Neural progenitor cell (in vitro differentiated cells): Measurements from ENCODE around the gene POLDIP2. TPM values are rescaled to one million over a fixed set of nuclear protein-coding genes. Genes with fewer than 3 reads are reported as not detected.

Source experiments
- DNase-seq: peaks from one replicate; pipeline ENCODE4 v3.0.0-alpha.2; 2016; ENCODE audit warnings: low spot score
- H2AFZ ChIP-seq: fragments of 200-600 bp; sonication (generic); replicated peaks from 2 replicates; pipeline ENCODE4 v1.6.1; 2016; ENCODE audit warnings: antibody characterized with exemption
- H3F3A ChIP-seq: fragments of 200-600 bp; sonication (generic); 2 replicates; pipeline ENCODE4 v1.6.1; 2016; ENCODE audit warnings: antibody characterized with exemption, low read depth
- H3K27ac ChIP-seq: fragments of 200-600 bp; sonication (generic); 2 replicates; pipeline ENCODE4 v1.5.1; 2016; ENCODE audit warnings: mild to moderate bottlenecking
- H3K27me3 ChIP-seq: fragments of 200-600 bp; sonication (generic); 2 replicates; pipeline ENCODE4 v1.6.1; 2016; ENCODE audit warnings: mild to moderate bottlenecking, moderate library complexity
- H3K36me3 ChIP-seq: fragments of 200-600 bp; sonication (generic); 2 replicates; pipeline ENCODE4 v1.5.1; 2016
- H3K4me1 ChIP-seq: fragments of 200-600 bp; sonication (generic); 2 replicates; pipeline ENCODE4 v1.6.1; 2016; ENCODE audit warnings: mixed run types
- H3K4me2 ChIP-seq: fragments of 200-600 bp; sonication (generic); 2 replicates; pipeline ENCODE4 v1.6.1; 2016
- H3K4me3 ChIP-seq: fragments of 200-600 bp; sonication (generic); 2 replicates; pipeline ENCODE4 v1.5.1; 2016
- H3K79me2 ChIP-seq: fragments of 200-600 bp; sonication (generic); 2 replicates; pipeline ENCODE4 v1.6.1; 2016; ENCODE audit warnings: low read depth
- H3K9ac ChIP-seq: fragments of 200-600 bp; sonication (generic); 2 replicates; pipeline ENCODE4 v1.6.1; 2016
- H3K9me3 ChIP-seq: fragments of 200-600 bp; sonication (generic); 2 replicates; pipeline ENCODE4 v1.5.1; 2016; ENCODE audit warnings: low read depth
- H4K20me1 ChIP-seq: fragments of 200-600 bp; sonication (generic); 2 replicates; pipeline ENCODE4 v1.6.1; 2016; ENCODE audit warnings: low read depth
- H3K27ac Mint-ChIP-seq: 3 replicates; pipeline ENCODE4 v1.8.0; 2021; ENCODE audit warnings: mixed read lengths
- H3K27me3 Mint-ChIP-seq: 2 replicates; pipeline ENCODE4 v1.8.0; 2022; ENCODE audit warnings: low read depth, mild to moderate bottlenecking, inconsistent platforms, moderate library complexity, mixed read lengths; ENCODE audit not compliant: insufficient read depth
- H3K36me3 Mint-ChIP-seq: 3 replicates; pipeline ENCODE4 v1.8.0; 2021; ENCODE audit warnings: mixed read lengths
- H3K4me1 Mint-ChIP-seq: 3 replicates; pipeline ENCODE4 v1.8.0; 2021; ENCODE audit warnings: mixed read lengths
- H3K4me3 Mint-ChIP-seq: 3 replicates; pipeline ENCODE4 v1.8.0; 2021; ENCODE audit warnings: mild to moderate bottlenecking, moderate library complexity, mixed read lengths
- H3K9me3 Mint-ChIP-seq: 3 replicates; pipeline ENCODE4 v1.8.0; 2020; ENCODE audit warnings: mixed read lengths
- EZH2 ChIP-seq: fragments of 200-600 bp; sonication (generic); IDR thresholded peaks from 2 replicates; pipeline ENCODE4 v1.6.1; 2017; ENCODE audit warnings: antibody characterized with exemption, mild to moderate bottlenecking, moderate library complexity
- EZH2phosphoT487 ChIP-seq: fragments of 200-600 bp; sonication (generic); IDR thresholded peaks from 2 replicates; pipeline ENCODE4 v1.6.1; 2017; ENCODE audit warnings: antibody characterized with exemption
- total RNA-seq: library from RNA; depleted of rRNA; stranded (reverse); fragments of >200 nt; gene quantifications from 2 replicates; pipeline ENCODE4 v1.2.3, GENCODE V29; 2015; ENCODE audit warnings: low replicate concordance
- TF ChIP-seq, protein P1 (sequence below): fragments of 200-600 bp; sonication (generic); IDR thresholded peaks from 2 replicates; pipeline ENCODE4 v1.5.1; 2017; ENCODE audit warnings: antibody characterized with exemption, mild to moderate bottlenecking

Gene POLDIP2
- total RNA-seq, 1 donor from 2014 or later = 44.6 TPM

GRCh38 chr17:28318759-28319597 is 38.3 kb downstream of the POLDIP2 start, which contains the start of gene TMEM97:
TSS of gene TMEM97 (plus strand) at chr17:28319200. CDS start at chr17:28319240, 40 bp downstream.
- peaks cover 52% of the 10 kb centered on the region for H3K79me2 ChIP-seq
- Mint-ChIP-seq H3K4me3 (peak within 1 kb of the TSS; percentile 97), H3K27me3 (no peaks in the 10 kb centered on the region), H3K4me1 (peaks cover 46% of the 10 kb centered on the region), H3K36me3 (peaks cover 11% of the 10 kb centered on the region), H3K27ac (peak within 1 kb of the TSS; percentile 51), H3K9me3 (no peaks in the 10 kb centered on the region)
- H3K4me3 ChIP-seq = peak within 1 kb of the TSS; percentile 80
- peaks cover 27% of the 10 kb centered on the region for H3K4me1 ChIP-seq
- peak within 1 kb of the TSS; percentile 76 for H3K9ac ChIP-seq
- peak; percentile 24 for TF ChIP-seq EZH2
- TF ChIP-seq EZH2phosphoT487 = no peak
- TF ChIP-seq, protein P1, sequence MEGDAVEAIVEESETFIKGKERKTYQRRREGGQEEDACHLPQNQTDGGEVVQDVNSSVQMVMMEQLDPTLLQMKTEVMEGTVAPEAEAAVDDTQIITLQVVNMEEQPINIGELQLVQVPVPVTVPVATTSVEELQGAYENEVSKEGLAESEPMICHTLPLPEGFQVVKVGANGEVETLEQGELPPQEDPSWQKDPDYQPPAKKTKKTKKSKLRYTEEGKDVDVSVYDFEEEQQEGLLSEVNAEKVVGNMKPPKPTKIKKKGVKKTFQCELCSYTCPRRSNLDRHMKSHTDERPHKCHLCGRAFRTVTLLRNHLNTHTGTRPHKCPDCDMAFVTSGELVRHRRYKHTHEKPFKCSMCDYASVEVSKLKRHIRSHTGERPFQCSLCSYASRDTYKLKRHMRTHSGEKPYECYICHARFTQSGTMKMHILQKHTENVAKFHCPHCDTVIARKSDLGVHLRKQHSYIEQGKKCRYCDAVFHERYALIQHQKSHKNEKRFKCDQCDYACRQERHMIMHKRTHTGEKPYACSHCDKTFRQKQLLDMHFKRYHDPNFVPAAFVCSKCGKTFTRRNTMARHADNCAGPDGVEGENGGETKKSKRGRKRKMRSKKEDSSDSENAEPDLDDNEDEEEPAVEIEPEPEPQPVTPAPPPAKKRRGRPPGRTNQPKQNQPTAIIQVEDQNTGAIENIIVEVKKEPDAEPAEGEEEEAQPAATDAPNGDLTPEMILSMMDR = no peak
- no peaks in the 10 kb centered on the region for H3K27me3 ChIP-seq
- H4K20me1 ChIP-seq = peaks cover 40% of the 10 kb centered on the region
- no peaks in the 10 kb centered on the region for H3K9me3 ChIP-seq
- H3K4me2 ChIP-seq = peak within 1 kb of the TSS; percentile 85
- peak; percentile 97 for DNase-seq
- H3K27ac ChIP-seq = peak within 1 kb of the TSS; percentile 73
- H3K36me3 ChIP-seq = no peaks in the 10 kb centered on the region
- H3F3A ChIP-seq = peaks cover 4% of the 10 kb centered on the region
- peak within 1 kb of the TSS; percentile 62 for H2AFZ ChIP-seq

- H3K36me3 ChIP-seq = no peaks in the 10 kb centered on the region
- TF ChIP-seq EZH2 (no peak), EZH2phosphoT487 (no peak)
- TF ChIP-seq, protein P1 = no peak
- H3K4me2 ChIP-seq = peak overlapping the region; percentile 85
- H3K9me3 ChIP-seq = no peaks in the 10 kb centered on the region
- no peaks in the 10 kb centered on the region for H3K27me3 ChIP-seq
- peak overlapping the region; percentile 33 for H3K9ac ChIP-seq
- H3F3A ChIP-seq = peaks cover 4% of the 10 kb centered on the region
- peaks cover 45% of the 10 kb centered on the region for H3K4me1 Mint-ChIP-seq
- H3K27me3 Mint-ChIP-seq = no peaks in the 10 kb centered on the region
- peaks cover 11% of the 10 kb centered on the region for H3K36me3 Mint-ChIP-seq
- H3K4me3 Mint-ChIP-seq = peak overlapping the region; percentile 97
- H3K9me3 Mint-ChIP-seq = no peaks in the 10 kb centered on the region
- H3K27ac ChIP-seq = peak overlapping the region; percentile 34
- peak overlapping the region; percentile 80 for H3K4me3 ChIP-seq
- peak overlapping the region; percentile 51 for H3K27ac Mint-ChIP-seq
- peaks cover 32% of the 10 kb centered on the region for H4K20me1 ChIP-seq
- H3K4me1 ChIP-seq = peaks cover 23% of the 10 kb centered on the region
- peaks cover 44% of the 10 kb centered on the region for H3K79me2 ChIP-seq
- peak overlapping the region; percentile 48 for H2AFZ ChIP-seq
- DNase-seq = peak; percentile 64
These were observed 39.2 kb downstream of the POLDIP2 start for GRCh38 chr17:28317966-28318758.

GRCh38 chr17:28317099-28317965 is 40.0 kb downstream of the POLDIP2 start:
- no peak for DNase-seq
- peak overlapping the region; percentile 85 for H3K4me2 ChIP-seq
- H2AFZ ChIP-seq = no peak overlapping the region
- Mint-ChIP-seq H3K27ac (peak overlapping the region; percentile 51), H3K9me3 (no peaks in the 10 kb centered on the region), H3K36me3 (peaks cover 11% of the 10 kb centered on the region), H3K27me3 (no peaks in the 10 kb centered on the region), H3K4me3 (peak overlapping the region; percentile 97), H3K4me1 (peaks cover 38% of the 10 kb centered on the region)
- peaks cover 23% of the 10 kb centered on the region for H3K4me1 ChIP-seq
- H3K79me2 ChIP-seq = peaks cover 36% of the 10 kb centered on the region
- peaks cover 23% of the 10 kb centered on the region for H4K20me1 ChIP-seq
- H3K9ac ChIP-seq = no peak overlapping the region
- H3K4me3 ChIP-seq = peak overlapping the region; percentile 80
- TF ChIP-seq EZH2 = no peak
- TF ChIP-seq EZH2phosphoT487 = no peak
- no peaks in the 10 kb centered on the region for H3K36me3 ChIP-seq
- H3K27me3 ChIP-seq = no peaks in the 10 kb centered on the region
- H3F3A ChIP-seq = peaks cover 4% of the 10 kb centered on the region
- no peak overlapping the region for H3K27ac ChIP-seq
- H3K9me3 ChIP-seq = no peaks in the 10 kb centered on the region
